NCI-H524 treated with DMSO at 0.1 percent for 48 hours (cell line): ENCODE results near the gene ENGASE.

Experiments
- DNase-seq: peaks from one replicate; lab custom pipeline; 2025; lab: John Stamatoyannopoulos, UW

ENGASE gene

DNA sequence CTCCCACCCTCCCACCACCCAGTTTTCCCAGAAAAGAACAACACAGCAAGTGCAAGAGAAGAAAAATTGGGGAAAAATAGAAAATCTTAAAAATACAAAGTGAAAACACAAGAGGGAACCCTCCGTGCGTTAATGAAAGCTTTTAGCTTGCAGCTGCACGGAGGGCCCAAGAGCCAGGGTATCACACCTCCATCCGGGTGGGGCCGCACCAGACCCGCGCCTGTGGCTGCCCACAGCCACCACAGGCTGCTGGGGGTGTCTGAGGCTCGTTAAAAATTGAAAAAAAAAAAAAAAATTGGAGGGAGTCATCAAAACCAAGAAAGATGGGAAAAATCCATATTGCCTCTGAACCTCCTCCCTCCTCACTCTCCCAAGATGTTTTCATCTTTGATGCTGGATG lies 18.6 kb downstream of the ENGASE start:
- DNase-seq: no peak

DNA sequence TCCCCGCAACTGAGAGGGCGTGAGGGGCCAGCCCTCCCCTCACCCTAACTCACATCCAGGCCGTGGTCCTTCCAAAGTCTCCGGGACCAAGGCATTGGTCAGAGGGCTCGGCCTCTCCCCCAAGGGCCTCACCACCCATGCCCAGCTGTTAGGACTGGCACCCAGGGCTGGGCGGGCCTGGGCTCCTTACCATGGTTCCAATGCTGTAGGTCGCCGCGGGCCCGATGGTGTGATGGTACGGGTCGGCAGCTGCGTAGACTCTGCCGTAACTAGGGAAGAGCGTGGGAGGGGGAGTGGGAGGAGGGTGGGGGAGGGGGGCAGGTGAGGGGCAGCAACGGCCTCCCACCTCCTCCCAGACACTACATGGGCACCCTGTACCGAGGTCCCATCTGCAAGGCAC lies 19.6 kb downstream of the ENGASE start:
- no peak for DNase-seq

GRCh38 chr17:79095345-79096055 lies 20.9 kb downstream of the ENGASE start:
- no peak for DNase-seq

DNA sequence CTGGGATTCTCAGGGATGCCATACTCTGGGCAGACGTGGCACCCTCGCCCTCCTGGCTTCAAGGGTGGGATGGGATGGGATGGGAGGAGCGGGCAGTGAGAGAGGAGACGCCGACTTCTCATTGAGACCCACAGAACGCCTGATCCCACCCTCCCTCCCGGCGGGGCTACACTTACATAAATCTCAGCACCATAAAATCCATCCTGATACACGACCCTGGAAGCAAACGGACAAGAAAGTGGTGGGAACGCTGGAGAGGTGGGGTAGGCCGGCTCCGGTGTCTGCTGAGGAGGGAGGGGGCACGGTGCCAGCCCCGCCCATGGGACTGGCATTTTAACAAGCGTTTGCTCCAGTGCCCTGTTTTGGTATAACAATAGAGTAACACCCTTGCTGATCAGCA lies 21.9 kb downstream of the ENGASE start:
- DNase-seq: no peak

- DNase-seq: no peak
Measured at GRCh38 chr17:79097226-79098055, 22.8 kb downstream of the ENGASE start.

GRCh38 chr17:79098282-79098867 lies 23.8 kb downstream of the ENGASE start:
- DNase-seq: no peak

- no peak for DNase-seq
Measured at GRCh38 chr17:79100405-79100804, 25.8 kb downstream of the ENGASE start.

DNA sequence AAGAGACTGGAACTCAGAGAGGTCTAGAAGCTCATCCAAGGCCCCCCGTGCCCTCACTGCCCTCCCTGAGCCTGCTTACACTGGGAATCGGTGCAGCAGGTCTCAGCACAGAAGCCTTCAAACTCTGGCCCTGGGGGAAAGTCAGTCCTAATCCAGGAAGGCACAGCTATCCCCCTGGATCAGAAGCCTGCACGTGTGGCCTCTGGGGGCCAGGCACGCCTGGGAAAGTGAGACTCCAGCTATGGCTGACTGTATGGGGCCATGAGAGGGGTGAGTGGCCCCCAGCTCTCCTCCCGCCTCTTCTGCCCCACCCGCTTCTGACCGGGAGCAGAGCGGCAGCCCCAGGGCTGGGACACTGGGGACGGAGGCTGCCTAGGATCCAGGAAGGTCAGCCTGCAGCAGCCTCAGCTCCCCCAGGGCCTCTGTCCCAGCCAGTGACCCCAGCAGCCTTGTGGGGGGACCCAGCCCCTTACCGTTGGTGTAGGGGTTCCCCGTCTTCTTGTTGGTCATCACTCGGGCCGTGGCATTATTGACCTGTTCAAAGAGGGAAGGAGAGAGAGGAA lies 26.6 kb downstream of the ENGASE start:
- no peak for DNase-seq

- DNase-seq: no peak
Measured at GRCh38 chr17:79102214-79102613, 27.6 kb downstream of the ENGASE start.

- no peak for DNase-seq
Measured at GRCh38 chr17:79104898-79105600, 30.4 kb downstream of the ENGASE start.

DNA sequence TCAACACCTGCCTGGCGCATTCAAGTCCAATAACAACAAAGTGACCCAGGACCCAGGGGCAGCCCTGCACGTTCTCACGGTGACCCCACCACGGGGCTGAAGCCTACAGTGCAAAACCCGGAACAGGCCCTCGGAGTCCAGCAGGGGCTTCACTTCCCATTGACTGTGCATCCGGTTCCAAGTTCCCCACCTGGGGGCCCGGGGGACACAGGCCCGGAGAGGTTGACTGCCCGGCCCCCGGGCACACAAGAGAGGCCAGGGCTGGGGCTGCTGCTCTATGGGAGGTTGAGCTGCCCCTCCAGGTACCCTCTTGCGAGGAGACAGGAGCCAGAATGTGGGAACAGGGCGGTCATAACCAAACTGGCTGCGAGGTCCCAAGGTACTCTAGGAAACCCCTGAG lies 31.3 kb downstream of the ENGASE start:
- no peak for DNase-seq

DNA sequence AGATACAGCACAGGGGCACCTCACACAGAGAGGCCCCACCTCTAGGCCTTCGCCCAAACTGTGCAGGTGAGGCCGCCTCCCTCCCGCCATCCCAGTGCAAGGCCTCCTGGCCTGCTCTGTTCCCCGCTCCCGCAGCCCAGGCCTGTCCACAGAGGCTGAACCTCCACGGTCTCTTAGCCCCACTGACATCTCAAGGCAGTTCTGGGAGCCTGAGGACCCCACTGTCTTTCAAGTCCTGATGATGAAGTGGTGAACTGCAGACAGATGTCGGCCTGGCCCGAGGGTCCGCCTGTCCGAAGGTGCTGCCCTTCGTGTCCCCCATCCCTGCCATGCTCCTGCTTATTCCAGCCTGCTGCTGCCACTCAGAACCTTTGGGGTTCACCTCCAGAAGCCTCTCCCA lies 32.3 kb downstream of the ENGASE start:
- DNase-seq: no peak

DNA sequence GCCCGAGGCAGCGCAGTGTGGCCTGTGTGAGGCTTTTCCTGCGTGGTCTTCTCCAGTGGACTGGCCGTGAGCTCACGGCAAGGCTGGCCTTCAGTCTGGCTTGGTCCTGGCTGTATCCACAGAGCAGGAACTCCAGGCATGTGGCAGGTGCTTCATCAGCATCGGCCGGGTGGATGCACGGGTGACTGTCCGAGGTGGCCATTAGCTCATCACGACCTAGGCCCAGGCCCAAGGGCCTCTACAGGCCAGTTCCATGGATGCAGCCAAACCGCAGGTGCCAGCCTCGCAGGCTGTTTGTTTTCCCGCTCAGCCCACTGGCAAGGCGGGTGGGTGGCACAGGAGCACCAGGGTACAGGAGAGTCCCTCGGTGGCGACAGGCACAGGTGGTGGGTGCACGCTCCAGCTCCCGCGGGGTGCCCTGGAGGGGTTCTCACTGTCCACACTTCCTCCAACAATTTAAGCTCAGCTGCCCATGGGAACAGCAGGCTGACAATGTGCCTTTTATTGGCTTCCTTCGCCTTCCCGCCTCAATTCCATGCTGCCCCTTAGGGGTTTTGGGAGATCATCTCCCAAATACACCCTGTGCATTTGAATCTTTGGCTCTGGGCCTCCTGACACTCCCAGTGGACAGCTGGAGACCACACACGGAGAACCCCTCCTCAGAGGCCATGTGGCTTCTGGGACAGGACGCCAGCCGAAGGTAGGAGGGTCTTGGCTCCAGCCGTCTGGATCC lies 33.0 kb downstream of the ENGASE start:
- DNase-seq: no peak

DNA sequence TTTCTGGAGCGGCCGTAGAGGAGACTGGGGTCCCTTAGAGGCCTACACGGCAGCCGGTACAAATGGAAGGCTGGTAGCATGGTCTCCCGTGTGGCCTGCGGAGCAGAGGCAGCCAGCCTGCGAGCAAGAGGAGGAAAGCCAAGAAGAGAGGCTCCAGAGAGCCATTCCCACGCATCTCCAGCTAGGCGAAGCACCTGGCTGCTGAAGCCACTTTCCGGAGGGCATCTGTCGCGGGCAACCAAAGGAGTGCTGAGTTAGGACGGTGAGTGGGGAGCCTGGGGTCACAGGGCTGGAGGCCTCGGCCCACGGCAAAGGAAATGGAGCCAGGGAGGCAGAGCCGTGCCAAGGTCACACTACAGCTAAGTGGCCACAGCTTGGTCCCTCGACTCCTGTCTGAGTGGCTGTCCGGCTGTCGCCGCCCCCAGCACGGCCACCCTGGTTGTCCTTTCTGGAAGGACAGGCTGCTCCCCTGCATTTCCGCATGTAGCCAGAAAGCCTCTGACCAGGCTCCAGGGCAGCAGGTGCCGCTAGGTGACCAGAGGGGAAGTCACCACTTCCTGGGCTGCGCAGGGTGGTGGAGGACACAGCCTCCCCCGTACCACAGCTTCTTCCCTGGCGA lies 33.7 kb downstream of the ENGASE start:
- DNase-seq: no peak

- DNase-seq: no peak
Measured at GRCh38 chr17:79108870-79109269, 34.2 kb downstream of the ENGASE start.

DNA sequence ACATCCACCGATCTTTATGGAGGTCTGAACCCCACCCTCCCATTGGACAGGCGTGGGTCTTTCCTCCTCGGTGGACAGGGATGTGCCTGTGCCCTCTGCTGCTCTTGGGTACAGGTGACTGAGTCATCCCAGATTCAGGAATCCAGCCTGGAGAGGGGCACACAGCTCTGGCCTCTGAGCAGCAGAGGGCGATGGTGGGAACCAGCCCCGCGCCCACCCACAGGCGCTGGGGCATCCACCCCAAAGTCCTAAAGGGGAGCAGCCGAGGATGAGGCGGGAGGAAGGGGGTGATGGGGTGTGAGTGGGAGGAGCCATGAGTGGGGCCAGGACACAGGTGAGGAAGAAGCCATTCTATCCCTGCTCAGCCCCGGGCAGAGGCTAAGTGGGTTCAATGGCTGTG lies 35.0 kb downstream of the ENGASE start:
- DNase-seq: no peak

DNA sequence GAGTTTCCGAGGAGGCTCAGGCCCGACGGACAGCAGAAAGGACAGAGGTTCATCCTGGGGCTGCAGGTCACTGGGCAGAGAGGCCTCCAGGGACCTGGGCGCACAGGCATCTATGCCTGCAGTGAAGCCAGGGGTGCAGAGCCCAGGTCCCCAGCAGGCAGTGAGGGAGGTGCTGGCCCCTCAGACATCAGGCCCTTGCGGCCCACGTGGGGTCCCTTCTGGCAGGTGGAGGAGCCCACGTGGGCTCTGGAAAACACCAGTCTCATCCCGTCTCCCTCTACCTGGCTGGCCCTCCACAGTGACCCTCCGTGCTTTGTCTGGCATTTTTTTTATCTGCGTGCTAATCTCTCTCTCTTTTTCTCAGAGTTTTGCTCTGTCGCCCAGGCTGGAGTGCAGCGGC lies 36.5 kb downstream of the ENGASE start:
- DNase-seq: no peak

DNA sequence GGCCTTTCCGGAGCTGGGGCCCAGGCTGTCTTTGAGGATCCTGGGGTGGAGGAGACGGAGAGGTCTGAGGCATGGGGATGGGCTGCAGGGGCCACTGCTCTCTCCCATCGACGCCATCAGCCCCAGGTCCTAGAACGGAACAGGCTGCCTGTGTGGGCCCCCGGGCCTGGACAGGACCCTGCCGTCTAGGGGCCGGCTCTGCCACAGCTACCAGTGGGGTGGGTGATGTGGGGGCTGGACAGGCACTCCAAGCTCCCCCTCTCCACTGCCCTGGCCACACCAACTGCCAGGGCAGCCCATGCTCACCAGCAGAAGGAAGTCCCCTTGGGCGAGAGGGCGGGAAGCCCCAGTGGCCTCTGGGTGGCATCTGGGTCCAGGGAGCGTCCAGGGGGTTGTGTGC lies 37.8 kb downstream of the ENGASE start:
- DNase-seq: no peak

DNA sequence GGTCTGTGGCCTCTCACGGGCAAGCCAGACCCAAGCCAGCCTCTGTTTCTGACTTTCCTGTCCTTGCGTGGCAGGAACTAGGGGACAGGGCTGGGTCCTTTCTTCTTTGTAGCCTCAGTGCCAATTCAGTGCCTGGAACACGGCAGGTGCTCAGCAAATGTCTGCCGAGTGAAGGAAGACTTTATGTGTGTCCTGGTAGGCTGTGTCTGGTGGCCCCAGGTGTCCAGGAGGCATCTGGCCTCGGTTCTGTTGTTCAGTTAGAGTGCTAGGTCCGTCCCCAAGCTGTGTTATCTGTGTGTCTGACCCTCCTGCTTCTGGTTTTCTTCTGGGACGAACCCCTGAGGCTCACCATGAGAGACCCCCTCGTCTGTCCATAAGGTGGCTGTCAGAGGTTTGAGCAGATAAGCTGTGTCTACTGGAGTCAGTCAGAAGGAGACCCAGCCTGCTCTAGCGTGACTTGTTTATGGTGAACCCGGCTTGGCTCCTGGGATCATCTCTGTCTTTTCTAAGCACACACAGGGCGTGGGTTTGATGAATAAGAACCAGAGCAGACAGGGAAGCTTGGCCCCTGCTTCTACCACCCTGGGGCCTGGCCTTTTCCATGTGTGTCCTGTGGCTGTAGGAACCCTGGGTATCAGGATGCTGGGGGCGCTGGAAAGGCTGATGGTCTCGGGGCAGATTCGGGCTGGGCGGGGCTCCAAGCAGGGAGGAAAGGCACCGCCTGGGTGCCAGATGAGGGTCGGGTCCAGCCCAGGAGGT lies 39.3 kb downstream of the ENGASE start:
- no peak for DNase-seq
